Activated CD8-positive, alpha-beta memory T cell treated with anti-CD3 and anti-CD28 coated beads, Interleukin-2, amount 50 U/mL, for 1 hour (primary cell): ENCODE measurements around the gene C11orf52.

Source experiments
- DNase-seq: peaks from one replicate; pipeline ENCODE4 v3.0.0-alpha.2; 2020; ENCODE audit errors: extremely low read depth

Gene C11orf52

DNA sequence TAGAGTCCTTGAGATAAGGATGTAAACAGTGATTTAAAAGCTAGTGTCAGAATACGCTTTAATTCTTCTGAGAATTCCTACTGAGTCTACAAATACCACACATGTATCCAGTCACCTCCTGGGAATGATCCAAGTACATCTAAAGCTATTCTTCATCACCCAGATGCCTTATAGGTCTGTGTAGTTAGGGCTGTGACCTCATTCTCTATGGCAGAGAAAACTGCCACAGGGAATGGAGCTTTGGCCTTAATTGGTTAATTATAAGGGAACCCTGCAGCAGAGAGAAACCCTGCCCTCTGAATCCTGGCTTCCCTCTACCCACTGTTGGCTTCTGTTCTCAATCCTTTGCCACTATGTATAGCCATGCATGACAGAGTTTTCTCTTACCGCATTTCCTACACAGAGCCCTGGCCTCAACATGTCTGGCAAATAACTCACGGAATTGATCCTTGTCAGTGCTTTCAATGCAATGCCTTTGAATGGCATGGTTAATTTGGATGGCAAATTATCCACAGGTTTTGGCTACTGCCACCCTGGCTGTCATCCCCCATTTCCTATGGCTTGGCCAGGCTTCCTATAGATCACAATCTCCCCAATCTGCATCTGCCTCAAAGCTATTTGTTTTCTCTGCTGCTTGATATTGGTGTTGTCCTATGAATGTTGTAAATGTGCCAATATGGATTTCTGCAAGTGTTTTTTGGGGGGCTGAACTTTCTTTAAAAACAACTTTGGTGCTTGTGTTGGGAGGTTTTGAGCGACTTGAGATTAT is 21.3 kb downstream of the C11orf52 start:
- DNase-seq, result no peak

DNA sequence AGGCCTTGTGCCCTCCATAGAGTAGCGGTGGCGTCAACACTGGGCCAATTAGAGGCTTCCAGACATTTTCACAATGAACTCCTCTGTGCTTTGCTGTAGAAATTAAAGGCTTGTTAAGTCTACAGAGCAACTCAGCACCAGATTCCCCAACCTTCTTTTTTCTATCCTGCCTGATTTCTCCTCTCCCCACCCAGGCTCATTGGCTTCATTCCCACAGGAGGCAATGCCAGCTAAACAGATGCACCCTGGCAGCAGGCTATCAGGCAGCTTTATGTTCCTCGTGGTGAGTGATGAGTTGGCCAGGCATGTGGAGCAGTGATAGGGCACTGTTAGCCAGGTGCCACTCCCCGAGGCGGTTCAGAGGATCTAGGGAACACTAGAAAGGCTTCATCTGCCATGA is 23.2 kb downstream of the C11orf52 start:
- DNase-seq, result no peak

DNA sequence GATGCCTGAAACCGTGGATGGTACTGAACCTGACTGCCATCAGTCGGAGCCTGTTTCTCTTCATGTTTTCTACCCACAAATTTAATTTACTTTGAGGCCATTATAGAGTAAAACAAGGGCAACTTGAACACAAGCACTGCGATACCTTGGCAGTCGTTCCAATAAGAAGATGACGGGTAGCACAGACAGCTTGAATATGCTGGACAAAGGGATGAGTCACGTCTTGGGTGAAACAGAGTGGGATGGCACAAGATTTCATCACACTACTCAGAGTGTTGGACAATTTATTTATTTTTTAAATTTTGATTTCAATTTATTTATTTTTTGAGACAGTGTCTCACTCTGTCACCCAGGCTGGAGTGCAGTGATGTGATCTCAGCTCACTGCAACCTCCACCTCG is 24.1 kb downstream of the C11orf52 start:
- no peak for DNase-seq

DNA sequence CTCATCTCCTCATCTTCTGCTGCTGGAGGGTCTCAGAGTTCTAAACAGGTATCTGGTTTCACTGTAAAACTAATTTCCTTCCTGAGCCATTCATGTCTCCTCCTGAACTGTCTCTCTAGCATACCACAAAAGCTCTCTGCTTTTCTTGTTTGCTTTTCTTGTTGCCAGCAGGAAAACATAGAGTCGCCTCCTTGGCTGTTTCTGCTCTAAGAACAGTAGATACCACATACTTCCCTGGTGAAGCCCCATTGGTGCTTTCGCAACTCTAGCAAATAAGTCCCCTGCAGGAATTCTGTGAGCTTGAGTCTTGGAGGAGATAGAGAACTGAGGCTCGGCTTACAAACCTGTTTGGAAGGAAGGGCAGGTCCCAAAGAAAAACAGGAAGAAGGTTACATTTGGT is 25.4 kb downstream of the C11orf52 start:
- DNase-seq, result no peak

GRCh38 chr11:111944651-111945051 is 25.9 kb downstream of the C11orf52 start:
- no peak for DNase-seq

GRCh38 chr11:111945198-111945597 is 26.5 kb downstream of the C11orf52 start:
- no peak for DNase-seq

GRCh38 chr11:111946499-111946898 is 27.8 kb downstream of the C11orf52 start:
- no peak for DNase-seq

GRCh38 chr11:111947143-111947542 is 28.4 kb downstream of the C11orf52 start:
- DNase-seq, result no peak

DNA sequence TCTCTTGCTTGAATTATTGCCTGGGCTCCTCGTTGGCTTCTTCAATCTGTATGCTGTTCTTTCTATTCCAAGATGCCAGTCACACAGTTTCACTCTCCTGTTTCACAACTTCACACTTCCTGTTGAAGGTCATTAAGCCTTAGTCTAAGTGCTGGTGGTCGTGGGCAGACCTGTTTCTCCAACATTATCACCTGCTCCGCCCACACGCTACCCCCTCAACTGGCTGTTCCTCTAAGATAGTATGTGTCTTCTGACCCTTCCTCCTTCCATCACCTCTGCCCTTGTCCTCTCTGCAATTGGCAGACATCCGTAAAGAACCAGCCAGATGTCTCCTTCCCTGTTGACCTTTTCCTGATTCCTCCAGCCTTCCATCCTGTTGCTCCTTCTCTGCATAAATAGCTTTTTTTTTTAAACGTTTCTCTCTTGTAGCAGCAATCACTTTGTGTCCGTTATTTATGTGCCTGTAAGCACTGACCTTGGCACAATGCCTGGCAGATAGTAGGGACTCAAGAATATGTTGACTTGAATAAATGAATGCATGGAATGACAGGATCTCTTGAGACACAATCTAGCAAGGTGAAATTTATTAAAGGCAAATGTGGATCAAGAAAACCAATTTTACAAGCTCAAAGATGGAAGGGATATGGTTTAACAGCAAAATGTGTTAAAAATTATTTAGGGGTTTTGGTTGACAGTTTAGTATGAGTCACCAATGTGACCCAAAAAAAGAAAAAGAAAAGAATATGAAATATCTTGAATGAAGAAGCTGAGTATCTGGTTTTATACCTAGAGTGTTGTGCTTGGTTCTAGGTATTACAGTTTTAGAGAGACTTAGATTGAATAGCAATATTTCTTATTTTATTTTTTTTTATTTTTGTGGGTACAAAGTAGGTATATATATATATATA is 31.1 kb downstream of the C11orf52 start:
- no peak for DNase-seq

GRCh38 chr11:111951565-111951964 is 32.9 kb downstream of the C11orf52 start:
- DNase-seq, result no peak

- no peak for DNase-seq
These were observed 35.4 kb downstream of the C11orf52 start for GRCh38 chr11:111954154-111954553.

DNA sequence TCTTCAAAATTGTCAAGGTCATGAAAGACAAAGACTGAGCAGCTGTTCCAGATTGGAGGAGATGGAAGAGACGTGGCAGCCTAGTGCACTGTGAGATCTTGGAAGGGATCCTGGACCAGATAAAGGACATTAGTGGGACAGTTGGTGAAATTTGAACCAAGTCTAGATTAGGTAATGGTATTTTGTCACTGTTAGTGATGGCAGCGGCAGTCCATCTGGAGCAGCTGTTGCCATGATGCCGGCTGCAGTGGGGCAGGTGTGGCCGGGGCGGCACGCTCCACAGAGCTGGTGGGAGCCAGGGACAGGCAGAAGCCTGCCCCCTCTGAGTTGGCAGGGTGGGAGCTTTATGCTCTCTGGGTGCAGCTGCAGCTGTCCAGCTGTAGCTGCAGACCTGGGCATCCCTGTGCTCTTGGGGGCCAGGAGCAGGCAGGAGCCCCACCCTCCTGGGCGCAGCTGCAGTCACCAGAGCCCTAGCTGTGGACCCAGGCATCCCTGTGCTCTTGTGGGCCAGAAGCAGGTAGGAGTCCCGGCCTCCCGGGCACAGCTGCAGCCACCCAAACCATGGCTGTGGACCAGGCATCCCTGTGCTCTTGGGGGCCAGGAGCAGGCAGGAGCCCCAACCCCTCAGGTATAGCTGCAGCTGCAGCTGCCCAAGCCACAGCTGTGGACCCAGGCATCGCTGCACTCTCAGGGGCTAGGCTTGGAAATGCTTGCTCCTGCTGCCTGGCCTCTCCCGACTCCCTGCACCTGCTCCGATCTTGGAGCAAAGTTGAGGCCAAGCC is 39.1 kb downstream of the C11orf52 start:
- DNase-seq, result no peak

GRCh38 chr11:111960916-111961315 is 42.2 kb downstream of the C11orf52 start:
- no peak for DNase-seq

DNA sequence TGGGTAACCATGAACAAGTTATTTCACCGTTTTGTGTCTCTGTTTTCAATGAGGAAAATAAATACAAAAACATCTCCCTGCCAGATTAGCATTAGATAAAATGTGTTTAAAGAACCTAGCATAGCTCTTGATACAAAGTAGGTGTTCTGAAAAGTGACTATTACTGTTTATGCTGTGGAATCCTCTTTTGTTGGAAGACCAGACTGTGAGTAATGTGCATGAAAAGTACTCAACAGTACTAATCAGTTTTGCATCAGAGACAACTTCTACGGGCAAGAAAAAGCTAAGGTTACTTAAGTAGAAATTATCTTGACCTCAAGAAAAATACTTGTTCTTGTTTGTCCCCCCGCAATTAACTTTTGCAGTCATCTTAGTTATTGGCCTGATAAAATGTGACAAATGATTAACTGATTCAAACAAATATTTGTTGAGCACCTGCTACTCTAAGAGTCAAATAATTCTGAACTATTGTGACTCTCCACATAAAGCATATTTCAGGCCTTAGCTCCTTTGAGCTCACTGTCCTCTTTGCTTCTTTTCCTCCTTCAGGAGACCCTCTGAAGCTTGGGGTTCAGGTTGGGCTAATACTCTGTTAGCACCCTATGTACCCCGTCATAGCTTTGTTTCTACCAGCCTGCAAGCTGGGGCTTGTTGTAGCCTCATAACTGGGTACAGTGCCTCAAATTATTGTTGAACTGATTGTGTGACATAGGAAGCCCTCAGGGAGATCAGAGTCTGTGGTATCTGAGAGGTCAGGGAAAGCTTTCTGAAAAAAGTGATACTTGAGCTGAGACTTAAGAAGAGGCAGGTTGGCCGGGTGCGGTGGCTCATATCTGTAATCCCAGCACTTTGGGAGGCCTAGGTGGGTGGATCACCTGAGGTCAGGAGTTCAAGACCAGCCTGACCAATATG is 42.9 kb downstream of the C11orf52 start:
- no peak for DNase-seq

GRCh38 chr11:111963931-111964340 is 45.2 kb downstream of the C11orf52 start:
- no peak for DNase-seq

GRCh38 chr11:111966678-111967077 is 48.0 kb downstream of the C11orf52 start:
- DNase-seq, result no peak

DNA sequence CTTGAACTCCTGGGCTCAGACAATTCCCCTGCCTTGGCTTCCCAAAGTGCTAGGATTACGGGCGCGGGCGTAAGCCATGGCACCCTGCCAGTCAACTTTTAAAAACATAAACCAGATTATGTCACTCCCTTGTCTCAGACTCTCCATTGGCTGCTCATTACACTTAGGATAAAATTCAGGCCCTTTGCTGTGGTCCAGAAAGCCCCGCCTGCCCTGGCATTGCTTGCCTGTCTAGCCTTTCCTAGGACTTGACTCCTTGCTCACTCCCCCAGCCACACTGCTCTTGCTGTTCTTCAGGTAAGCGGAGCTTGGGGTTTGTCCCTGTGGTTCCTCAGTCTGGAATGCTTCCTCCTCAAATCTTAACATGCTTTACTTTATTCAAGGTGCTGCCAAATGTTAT is 48.9 kb downstream of the C11orf52 start:
- no peak for DNase-seq

GRCh38 chr11:111969344-111969743 is 50.6 kb downstream of the C11orf52 start:
- DNase-seq, result no peak

DNA sequence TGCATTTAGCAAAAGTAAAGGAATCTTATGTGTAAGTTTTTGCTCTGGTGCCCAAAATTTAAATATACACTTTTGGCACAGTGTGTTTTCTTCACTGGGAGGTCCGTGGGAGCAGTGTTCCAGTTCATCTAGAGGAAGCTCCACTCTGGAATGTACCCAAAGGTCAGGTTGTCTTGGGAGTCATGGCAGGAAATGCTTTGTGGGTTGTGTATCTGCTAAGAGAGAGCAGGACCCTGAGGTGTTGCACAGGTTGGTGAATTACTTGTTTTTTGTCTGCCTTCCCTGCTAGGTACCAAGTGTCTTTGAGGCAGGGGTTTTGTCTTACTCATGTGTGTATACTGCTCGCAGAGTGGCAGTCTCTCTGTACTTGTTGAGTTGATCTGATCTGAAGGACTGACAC is 55.7 kb downstream of the C11orf52 start:
- no peak for DNase-seq

- no peak for DNase-seq
These were observed 56.5 kb downstream of the C11orf52 start for GRCh38 chr11:111975076-111975806.
